ENCODE measurements around the gene PRIM2. TPM values are rescaled to one million over a fixed set of nuclear protein-coding genes. Genes with fewer than 3 reads are reported as not detected.
"Not testable (repeated sequence)": the region's sequence is repeated elsewhere in the genome, so short reads cannot be mapped to it uniquely, and the experiment has no call there.

Gene PRIM2
- total RNA-seq, 1 experiment from 2014 or later, result 44.0 TPM

DNA sequence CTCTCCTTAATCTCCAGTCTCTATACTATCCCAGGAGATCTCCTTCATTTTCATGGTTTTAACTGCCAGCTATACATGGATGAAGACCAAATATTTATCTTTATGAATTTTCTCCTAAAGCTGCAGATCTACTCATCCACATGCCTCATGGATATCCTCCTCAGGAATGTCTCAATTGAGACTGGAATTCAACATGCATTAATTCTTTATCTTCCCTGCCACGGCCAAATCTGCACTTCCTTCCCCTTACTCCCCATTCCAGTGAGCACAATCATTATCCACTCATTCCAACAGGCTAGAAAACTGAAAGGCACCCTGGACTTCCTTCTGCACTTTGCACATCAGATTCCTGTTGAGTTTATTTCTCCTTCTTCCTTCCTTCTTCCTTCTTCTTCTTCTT is 379.0 kb downstream of the PRIM2 start:
- RAD21 ChIA-PET (ENCODE audit: low non-redundant PET in 1 of 2, low total read pairs in 2 of 2, uncharacterized antibody in 2 of 2, unreplicated experiment in 2 of 2); H3K9me2 ChIP-seq (ENCODE audit: insufficient read depth); ATAC-seq; intact Hi-C loops (cut with micrococcal nuclease); H3K27ac ChIP-seq (ENCODE audit: low read depth, low read length); H3K9me3 ChIP-seq (ENCODE audit: control insufficient read depth in 1 of 2, insufficient read depth in 1 of 2, low read depth in 1 of 2, low read length in 2 of 2); H3K4me3 ChIP-seq (replicated peaks in 1 of 2; ENCODE audit: low read depth in 1 of 2, low read length in 2 of 2); POLR2A ChIA-PET; H4K20me1 ChIP-seq (ENCODE audit: insufficient read depth); H3K79me2 ChIP-seq (ENCODE audit: insufficient read depth, low read length); CTCF ChIA-PET; H3K36me3 ChIP-seq (ENCODE audit: control insufficient read depth in 1 of 2, insufficient read depth in 2 of 2, low read length in 2 of 2); H3K9ac ChIP-seq (ENCODE audit: low read length); BruUV-seq (replicated peaks); H3K27me3 ChIP-seq (ENCODE audit: insufficient read depth, low read length); H2AFZ ChIP-seq (ENCODE audit: low read depth, low read length, poor library complexity, severe bottlenecking); DNase-seq (ENCODE audit: low read depth, low spot score); H3K4me2 ChIP-seq (ENCODE audit: low read length); H3K4me1 ChIP-seq (ENCODE audit: control insufficient read depth in 1 of 2, insufficient read depth in 2 of 2, low read length in 2 of 2): not testable (repeated sequence)

MicroRNA genes within 50 kb of the gene (microRNA counts, 767-probe panel; counts per million panel counts)
- not detected for microRNA hsa-miR-548u

Small RNAs within 50 kb of the gene (microRNA-seq; reads per million reads assigned to microRNA genes)
- gene MIR548U (ENCODE audit: borderline number of aligned reads), result not detected

Other genes starting within 250 kb of the PRIM2 start
- 49.1 TPM for gene ZNF451, start 227.4 kb upstream of the PRIM2 start, total RNA-seq (2021; ENCODE audit: unreplicated experiment)
- gene BAG2, start 145.3 kb upstream of the PRIM2 start, total RNA-seq (2021; ENCODE audit: unreplicated experiment), result 13.5 TPM
- 11.7 TPM for gene RAB23, start 95.3 kb upstream of the PRIM2 start, total RNA-seq (2021; ENCODE audit: unreplicated experiment)

Measured in HCT116 (cell line).